NOMO-1 treated with dmso at 0.1 percent for 144 hours (cell line): Measurements from ENCODE around the gene CLDN7.

Experiments used
- DNase-seq: peaks from one replicate; lab custom pipeline; 2025; ENCODE audit not compliant: unreplicated experiment; lab: John Stamatoyannopoulos, UW

The CLDN7 gene

DNA sequence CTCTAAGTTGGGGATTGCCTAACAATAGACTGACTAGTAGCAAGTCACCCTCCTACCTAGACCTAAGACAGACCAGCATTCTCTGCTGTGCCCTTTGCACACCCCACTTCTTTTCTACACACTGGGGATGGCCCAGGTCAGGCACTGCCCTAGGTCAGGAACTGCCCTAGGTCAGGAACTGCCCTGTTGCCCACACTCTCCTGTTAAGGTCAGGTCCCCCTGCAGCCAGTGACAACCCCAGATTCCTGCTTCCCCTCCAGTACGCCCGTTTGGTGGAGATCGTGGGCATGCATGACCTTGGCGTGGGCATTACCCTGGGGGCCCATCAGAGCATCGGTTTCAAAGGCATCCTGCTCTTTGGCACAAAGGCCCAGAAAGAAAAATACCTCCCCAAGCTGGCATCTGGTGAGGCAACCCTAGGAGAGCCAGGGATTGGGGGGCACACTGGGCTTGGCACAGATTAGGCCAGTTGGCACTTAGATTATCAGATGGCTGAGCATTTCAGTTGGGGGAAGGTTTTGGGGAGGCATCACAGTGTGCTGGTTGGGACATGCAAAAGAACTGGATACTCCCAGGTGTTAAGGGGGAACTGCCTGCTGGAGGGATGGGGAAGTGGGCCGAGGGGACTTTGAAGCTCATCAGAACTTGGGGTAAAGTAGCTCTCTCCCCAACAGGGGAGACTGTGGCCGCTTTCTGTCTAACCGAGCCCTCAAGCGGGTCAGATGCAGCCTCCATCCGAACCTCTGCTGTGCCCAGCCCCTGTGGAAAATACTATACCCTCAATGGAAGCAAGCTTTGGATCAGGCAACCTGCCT is 40.8 kb downstream of the CLDN7 start:
- no peak for DNase-seq

DNA sequence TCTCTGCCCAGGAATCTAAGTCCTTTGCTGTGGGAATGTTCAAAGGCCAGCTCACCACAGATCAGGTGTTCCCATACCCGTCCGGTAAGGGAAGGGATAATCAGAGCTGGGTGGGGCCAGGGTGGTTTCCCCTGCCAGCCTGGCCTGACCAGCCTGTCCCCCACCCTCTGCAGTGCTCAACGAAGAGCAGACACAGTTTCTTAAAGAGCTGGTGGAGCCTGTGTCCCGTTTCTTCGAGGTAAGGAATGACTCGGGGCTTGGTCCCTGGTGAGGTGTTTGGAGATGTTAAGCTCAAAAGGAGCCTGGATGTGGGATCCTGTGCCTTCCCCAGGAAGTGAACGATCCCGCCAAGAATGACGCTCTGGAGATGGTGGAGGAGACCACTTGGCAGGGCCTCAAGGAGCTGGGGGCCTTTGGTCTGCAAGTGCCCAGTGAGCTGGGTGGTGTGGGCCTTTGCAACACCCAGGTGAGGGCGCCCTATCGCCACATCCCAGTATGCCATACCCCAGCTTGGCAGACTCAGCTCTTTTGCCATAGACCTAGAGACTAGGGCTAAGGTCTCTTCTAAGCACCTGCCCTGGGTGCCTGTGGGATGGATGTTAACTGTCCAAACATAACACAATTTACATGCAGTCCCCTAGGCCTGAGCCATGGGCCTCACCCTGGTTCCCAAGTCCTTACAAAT is 41.5 kb downstream of the CLDN7 start:
- DNase-seq = peak; percentile 43

DNA sequence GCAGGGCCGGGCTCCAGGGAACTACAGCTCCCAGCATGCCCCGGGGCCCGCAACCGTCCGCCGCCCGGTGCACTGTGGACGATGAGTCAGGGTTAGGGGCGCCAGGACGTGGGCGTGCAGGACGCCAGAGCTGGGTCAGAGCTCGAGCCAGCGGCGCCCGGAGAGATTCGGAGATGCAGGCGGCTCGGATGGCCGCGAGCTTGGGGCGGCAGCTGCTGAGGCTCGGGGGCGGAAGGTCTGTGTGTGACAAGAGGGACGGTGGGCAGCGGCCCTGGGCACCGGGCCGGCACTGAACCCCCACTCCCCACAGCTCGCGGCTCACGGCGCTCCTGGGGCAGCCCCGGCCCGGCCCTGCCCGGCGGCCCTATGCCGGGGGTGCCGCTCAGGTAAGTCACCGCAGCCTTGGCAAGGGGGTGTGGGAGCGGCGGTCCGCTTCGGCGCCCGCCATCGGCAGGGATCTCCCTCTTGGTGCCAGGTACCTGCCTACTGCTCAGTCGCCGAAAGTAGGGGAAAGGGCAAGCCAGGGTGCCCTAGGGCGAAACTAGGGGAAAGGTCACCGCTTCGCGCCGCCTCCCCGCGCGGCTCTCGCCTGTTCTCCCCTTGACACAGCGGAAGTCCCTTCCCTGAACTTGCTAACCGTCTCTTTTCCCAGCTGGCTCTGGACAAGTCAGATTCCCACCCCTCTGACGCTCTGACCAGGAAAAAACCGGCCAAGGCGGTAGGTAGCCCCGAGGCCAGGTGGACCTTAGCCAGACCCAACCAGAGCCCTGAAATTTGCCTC is 42.3 kb downstream of the CLDN7 start, which contains the start of the genes ACADVL and DLG4:
TSS of gene ACADVL (plus strand) at position 127 of the 781 bp plus-strand sequence. CDS start at position 174, 47 bp downstream.
TSS of gene DLG4 (minus strand) at position 25 of the 781 bp plus-strand sequence.
- peak; percentile 61 for DNase-seq

DNA sequence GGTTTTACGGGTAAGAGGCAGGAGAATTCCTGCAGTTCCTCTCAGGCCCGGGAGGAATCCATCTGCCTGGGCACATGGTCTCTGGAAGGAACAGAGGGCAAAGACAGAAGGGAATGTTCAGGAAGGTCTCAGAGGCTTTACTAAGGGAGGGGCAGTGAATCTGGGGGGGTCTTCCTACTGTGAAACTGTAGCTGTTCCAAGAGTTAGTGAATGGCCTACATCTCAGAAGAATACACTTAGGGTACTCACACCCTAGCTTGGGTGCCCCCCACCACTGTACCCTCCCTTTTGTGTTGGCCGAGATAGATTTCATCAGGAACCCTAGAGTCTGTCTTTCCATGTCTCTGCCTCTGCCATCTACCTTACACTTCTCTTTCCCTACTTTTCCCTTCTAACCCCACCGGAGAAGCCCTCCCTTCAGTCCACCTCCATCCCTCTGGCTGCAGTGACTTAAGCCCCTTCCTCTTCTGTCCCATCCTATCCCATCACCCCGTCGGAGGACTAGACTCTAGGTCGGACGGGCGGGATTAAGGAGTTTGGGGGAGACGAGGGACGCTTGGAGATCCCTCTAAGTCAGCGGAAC is 43.0 kb downstream of the CLDN7 start:
- DNase-seq = no peak

GRCh38 chr17:7218758-7219157 is 43.5 kb downstream of the CLDN7 start:
- no peak for DNase-seq

DNA sequence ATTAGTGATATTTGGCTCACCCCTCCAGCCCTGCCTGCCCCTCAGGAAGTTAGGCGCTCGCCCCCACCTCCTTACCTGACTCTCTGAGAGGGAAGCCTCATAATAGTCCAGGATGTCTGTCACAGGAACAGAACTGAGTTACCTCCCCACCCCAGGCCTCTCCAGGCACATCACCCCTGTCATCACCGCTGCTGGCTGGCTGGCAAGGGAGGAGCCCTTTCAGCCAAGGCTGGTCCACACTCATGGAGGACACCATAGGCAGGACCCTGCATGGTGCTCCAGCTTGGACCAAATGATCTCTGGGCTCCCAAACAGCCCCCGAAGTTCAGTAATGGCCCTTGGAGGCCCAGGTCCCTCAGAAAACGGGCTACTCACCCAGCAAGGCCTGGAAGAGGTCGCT is 44.1 kb downstream of the CLDN7 start:
- no peak for DNase-seq

DNA sequence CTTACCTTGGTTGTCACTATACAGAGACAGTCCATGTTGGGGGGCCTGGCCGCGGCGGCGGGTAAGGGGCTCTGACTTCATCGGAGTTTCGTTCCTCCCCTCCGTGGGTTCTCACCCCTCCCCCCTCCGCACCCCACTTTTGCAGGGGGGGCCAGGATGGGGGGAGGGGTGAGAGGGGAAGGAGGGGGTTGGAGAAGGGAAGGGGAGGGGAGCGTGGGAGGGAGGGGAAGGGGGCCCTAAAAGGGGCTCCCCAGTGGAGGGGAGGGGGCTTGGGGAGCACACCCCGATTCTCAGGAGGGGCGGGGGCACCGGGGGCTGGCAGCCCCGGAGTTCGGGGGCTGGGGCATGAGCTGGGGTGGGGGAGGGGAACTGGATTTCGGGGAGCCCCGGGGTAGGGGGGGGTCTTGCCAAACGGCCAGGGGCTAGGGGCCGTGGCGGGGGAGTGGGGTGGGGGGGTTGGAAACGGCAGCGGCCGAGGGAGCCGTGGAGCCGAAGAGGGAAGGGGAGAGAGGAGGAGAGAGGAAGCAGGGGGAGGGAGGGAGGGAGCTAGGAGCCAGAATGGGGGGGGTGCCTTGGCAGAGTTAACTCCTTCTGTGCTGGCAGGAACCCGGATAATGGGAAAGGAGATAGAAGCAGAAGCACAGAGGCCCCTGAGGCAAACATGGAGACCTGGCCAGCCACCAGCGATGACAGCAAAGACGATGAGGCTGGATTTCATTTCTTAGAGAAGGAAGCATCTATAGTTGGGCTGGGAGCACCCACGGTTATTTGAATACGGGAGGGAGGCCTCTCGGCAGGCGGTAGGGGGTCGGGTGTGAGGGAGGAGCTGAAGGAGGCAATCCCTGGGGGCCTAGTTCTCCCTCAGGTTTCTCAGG is 44.9 kb downstream of the CLDN7 start:
- peak; percentile 64 for DNase-seq

- no peak for DNase-seq
Observed at GRCh38 chr17:7216242-7217112, 45.8 kb downstream of the CLDN7 start.

GRCh38 chr17:7215652-7216180 is 46.6 kb downstream of the CLDN7 start:
- no peak for DNase-seq

DNA sequence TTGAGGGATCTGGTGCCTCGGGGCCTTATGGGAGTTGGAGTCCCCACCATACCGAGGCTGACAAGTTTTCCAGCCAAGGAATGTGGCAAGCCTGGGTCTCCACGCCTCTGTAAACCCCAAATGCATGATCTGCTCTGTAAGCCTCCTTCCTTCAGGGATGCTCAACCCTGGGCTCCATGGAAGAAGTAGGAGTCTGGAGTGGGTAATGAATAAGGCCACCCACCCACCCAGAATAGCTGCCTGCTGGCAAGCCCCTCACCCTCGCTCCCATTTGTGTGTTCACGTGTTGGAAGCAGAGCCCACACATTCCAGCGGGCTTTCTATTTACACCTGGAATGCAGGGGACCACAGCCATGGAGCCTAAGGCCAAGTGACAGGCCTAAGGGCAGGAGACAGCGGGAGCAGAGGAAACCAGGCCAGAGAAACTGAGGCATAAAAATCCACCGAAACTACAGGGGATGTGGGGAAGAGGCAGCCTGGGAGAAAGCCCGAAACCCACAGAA is 47.1 kb downstream of the CLDN7 start:
- DNase-seq = no peak

GRCh38 chr17:7214300-7215135 is 47.8 kb downstream of the CLDN7 start:
- DNase-seq = peak; percentile 95

- DNase-seq = peak; percentile 51
Observed at GRCh38 chr17:7213895-7214299, 48.4 kb downstream of the CLDN7 start.

DNA sequence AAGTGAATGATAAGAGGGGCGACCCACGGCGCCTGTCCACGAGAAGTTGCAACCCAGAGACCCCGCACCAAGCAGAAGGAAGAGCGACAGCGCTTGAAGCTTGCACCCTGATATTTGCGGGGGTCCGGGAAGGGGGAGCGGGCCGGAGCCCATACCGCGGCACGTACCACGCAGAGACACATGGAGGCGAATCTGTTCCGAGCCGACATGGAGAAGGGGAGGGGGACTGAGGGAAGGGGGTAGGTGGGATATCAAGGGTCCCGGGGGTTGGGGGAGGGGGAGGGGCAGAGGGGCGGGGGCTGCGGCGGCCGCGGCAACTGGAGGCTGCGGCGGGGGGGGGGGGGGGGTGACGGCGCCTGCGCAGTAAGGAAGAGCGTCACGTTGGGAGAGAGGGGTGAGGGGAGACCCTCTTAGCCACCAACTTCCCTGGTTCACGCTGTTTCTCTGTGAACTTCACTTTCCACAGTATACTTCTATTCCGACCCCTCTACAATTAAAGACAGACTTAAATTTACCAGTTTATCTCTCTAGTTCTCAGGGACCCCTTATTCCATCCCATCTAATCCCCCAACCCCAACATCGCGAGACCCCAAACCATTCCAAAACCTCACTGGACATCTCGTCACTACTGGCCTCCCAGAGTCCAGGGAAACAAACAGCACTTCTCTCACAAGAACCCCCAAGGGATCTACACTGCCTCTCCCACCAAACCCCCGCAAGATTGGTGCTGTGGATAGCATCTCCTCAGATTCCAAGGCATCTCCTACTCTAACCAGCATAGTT is 50.6 kb downstream of the CLDN7 start:
- no peak for DNase-seq
